ENCODE measurements around the gene MAPK7.
"Not testable (repeated sequence)": the region's sequence is repeated elsewhere in the genome, so short reads cannot be mapped to it uniquely, and the experiment has no call there.

MAPK7 gene

DNA sequence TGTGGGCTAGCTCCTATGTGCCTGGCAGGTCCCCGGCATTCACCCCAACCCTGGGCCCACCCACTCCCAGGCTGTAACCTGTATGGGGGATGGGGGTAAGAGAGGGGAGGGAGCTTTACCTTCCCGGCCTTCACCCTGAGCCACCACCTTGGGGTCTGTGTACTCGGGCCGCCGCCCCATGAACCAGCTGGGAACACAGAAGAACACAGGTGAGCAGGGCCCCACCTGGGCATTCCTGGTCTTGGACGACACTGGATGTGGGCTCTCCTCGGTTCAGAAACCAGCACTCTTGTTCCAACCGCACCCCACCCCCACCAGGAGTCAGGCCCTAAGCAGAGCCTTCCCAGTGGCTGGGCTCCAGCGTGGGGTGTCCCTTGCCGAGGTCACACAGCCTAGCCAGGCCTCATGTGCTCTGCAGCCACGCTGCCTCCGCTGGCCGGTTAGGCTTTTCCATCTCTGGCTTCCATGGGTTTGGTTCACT is 34.6 kb upstream of the MAPK7 start:
- no peak for DNase-seq

DNA sequence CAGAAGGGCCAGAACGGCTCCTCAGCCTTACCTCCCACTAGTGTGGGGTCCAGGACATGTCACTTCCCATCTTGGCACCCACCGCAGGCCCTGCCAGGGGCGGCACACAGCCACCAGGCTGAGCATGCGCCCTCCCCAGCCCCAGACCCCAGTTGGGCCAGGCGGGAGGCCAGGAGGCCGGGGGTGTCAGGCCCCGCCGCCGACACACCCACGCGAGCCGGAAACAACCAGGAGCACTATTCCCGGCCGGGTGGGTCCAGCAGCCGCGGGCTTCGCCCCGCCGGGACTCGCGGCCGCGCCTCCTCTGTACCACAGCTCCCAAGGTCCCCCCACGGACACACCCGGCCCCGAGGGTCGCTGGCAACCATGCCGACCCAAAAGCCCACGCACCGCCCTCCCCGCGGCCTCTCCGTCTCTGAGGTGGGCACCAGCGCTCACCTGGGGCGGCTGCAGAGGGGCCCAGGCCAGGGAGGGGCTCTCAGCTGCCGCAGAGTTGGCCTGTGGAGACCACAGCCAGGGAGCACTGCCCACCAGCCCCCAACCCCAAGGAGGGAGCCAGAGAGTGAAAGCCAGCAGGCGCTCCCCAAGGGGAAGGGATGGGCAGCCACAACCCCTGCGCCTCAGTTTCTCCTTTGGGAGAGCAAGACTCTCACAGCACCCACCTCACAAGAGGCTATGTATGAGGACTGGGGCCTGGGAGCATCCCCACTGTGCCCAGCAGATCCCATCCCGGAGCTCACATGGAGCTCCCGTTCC is 33.8 kb upstream of the MAPK7 start:
- no peak for DNase-seq

DNA sequence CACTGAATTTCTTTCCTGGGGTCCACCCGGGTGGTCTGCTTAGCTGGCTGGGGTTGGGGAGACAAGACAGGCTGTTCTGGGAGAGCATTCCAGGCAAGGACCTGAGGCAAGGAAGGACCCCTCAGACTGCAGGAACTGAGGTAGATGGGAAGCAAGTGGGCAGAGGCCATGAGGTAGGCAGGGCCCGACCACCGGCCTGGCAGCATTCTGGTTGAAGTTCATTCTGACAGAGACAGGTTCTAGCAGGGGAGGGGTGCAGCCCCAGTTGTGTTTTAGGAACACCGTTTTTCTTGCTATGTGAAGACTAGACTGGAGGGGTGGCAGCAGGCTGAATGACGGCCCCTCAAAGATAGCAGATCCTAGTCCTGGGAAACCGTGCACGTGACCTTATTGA is 33.2 kb upstream of the MAPK7 start:
- no peak for DNase-seq

DNA sequence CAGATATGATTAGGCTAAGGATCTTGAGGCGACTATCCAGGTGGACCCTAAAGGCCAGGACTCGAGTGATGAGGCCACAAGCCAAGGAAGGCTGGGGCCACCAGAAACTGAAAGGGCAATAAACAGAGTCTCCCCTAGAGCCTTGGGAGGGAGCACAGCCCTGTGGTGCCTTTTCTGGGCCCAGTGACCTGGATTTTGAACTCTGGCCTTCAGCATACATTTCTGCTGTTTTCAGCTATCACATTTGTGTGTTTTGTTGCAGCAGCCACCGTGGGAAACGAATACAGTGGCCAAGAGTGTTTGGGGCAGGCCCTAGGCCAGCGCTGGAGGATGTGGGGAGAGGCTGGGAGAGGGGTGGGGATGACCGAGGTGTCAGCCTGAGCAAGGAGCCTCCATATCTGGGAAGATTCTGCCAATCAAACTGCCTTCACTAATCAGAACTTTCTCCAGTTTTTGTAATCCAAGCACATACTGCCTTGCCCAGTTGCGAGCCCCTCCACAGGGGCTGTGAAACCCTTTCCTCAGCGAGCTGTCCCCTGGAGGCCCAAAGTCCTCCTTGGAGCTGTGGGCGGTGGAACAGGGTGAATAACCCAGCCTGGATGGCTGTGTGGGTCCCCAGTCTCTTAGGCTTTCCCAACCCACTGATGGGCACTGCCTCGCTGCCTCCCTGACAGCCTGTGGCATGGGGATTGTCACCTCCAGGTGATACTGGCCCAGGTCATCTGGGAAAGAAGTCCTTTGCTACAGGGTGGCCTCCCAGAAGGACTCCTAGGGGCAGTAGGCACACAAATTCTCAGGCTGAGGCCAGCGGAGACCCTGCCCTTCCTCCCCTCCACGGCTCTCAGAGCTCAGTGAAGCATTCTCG is 32.6 kb upstream of the MAPK7 start:
- DNase-seq = no peak

DNA sequence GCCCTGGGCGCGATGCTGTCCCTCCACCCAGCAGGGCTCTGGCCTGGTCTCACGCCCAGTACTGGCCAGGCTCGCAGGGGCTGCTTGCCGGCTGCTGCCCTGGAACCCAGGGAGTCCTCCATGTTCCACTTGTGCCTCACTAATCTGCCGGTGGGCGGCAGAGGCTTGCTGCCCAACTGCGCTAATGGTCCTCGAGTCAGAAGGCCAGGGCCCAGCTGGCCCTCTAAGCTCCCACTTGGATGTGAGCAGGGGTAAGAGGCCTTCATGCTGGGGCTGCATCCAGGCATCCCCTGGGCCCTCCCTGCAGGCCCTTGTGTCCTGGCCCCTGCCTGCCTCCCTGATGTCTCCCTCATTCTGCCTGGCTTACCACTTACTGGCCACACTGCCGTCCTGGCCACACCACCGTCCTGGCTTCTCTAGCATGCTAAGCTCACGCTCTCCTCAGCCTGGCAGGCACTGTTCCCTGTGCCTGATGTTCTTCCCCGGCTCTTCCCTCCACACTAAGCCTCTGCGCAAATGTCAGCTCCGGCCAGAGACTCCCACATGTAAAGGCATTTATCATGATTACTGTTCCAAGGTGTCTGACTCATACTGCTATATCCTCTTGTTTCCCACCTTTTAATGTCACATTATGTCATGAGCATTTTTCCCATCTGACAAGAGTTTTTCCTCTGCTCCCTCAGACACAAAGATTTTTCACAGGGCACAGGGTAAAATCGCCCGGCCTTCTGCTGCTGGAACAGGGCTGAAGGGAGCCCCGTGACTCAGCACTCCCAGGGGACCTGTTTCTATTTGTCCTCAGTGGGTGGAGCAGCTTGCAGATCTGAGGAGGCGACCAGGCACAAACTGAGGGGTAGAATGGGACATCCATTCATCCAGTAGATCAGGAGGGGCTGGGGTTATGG is 31.7 kb upstream of the MAPK7 start:
- DNase-seq = no peak

DNA sequence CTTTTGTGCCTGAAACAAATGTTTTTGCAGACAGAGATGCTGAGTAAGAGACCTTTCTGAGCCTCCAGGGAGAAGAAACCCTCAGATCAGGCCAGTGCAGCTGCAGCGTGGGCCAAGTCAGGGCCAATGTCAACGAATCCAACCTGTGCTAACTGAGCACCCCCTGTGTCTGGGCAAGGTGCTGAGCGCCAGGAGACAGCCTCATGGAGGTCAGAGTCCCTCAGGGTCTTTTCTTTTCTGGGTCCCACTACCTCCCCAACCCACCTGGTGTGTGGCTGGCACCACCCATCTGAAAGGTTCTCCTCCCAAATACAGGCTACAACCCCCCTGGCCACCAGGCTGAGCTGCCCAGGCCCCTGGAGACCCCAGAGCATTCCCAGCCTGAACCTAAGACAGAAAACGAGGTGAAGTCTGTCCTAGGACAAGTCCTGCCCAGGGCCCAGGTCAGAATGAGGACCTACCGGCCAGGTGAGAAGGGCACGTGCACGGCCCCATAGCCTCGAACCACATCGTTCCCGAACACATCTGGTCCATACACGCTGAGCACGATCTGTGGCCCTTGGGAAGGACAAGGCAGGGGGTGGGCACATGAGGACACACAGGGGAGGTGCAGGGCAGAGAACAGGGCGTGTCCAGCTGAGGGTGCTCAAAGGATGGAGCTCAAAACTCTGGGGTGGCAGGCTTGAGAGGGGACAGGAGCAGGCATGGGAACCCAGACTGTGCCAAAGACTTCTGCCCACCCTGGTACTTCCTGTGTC is 30.8 kb upstream of the MAPK7 start:
- no peak for DNase-seq

DNA sequence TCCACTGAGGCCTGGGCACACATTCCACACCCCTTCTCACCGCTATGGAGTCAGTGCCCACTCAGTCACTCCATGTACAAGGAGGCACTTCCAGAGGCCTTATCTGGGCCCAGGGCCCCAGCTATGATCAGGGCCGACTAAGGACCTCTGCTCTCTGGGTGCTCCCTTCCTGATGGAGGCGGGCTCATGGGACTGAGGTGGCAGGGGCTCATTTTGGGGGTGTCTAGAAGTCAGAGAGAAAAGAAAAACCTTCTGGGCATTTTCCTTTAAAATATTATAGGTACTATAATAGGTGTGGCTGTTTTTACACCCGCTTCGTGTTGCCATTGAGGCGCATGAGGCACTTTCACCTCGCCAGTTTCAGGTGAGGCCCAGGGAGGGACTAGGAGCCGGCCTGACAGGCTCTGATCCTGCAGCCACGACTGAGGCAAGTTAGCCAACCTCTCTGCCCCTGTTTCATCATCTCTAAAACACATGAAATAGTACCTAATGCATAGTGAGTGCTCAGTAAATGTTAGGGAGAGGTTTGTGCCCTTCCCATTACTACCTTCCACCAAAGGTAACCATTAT is 30.1 kb upstream of the MAPK7 start:
- no peak for DNase-seq

DNA sequence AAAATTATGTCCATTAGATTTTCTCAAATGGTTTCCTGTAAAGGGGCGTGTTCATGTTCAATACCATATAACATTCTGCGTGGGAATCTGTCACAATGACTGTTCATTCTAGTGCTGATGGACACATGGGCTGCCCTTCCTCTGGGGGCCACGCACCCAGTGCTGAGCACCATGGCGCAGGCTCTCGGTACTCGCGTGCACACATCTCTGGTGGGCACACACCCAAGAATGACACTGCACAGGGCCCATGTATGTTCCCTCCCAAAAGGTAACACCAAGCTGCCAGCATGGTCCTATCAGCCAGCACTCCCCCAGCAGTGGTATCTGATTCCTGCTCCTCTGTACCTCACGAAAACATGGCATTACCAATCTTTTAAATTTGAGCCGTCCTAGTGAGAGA is 29.5 kb upstream of the MAPK7 start:
- DNase-seq = no peak

DNA sequence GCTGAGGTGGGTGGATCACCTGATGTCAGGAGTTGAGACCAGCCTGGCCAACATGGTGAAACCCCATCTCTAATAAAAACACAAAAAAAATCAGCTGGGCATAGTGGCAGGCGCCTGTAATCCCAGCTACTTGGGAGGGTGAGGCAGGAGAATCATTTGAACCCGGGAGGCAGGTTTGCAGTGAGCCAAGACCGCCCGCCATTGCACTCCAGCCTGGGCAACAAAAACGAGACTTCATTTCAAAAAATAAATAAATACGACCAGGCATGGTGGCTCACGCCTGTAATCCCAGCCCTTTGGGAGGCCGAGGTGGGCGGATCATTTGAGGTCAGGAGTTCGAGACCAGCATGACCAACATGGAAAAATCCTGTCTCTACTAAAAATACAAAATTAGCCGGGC is 24.9 kb upstream of the MAPK7 start:
- DNase-seq = not testable (repeated sequence)

DNA sequence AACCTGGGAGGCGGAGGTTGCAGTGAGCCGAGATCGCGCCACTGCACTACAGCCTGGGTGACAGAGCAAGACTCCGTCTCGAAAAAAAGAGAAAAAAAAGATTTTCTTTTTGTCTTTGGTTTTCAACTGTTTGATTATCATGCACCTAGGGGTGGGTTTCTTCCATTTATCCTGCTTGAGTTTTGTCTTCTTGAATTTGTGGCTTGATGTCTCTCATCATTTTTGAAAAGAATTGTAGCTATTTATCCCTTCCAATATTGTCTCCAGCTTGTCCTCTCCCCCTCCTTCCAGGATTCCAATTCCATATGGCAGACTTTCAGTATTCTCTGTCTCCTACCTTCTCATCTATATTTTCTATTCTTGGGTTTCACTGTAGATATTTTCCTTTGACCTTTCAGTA is 23.6 kb upstream of the MAPK7 start:
- DNase-seq = no peak

DNA sequence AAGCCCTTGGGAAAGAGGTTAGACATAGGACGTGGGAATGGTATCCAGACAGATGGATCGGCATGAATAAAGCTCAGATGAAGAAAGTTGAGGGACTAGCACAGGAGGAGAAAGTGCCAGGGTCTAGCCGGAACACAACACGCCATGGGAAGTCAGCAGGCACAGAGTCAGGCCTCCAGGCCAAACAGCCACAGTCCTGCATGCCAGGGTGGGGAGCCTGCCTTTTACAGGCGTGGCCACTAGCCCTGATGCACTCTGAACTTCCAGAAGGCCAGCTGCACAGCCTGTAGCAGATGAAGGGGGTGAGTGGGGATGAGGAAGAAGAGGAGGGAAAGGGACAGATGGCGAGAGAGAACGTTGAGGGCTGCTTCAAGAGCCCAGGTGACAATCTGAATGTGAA is 20.9 kb upstream of the MAPK7 start:
- DNase-seq = no peak

DNA sequence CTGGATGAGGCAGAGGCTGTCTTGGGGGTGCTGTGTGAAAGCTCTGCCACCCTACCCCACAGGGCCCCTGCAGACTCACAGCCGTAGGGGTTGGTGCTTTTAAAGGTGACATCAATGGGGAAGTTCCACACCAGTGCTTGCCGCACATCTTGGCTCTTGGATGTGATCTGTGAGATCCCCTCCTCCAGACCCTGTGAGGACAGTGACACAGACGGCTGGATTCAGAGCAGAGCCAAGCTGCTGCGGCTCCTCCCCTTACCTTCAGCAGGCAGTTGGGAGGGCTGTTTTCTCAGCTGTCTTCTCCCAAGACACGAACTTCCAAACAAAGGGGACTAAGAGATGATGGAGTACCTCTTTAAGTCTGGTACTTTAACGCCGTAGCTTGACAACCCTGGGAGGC is 20.5 kb upstream of the MAPK7 start:
- no peak for DNase-seq

DNA sequence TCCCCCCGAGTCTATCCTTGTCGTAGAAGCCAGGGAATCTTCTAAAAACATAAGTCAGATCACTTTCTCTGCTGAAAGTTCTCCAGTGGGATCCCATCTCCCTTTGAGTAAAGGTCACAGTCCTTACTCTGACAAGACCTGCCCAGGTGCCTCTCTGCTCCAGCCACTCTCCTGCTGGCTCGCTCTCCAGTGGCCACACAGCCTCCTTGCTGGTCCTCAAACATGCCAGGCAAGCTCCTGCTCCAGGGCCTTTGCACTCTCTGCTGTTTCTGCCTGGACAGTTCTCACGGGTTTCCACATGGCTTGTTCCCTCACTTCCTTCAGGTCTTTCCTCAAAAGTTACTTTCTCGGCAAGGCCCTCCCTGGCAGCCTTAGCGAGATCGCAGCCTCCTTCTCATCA is 19.1 kb upstream of the MAPK7 start:
- no peak for DNase-seq

DNA sequence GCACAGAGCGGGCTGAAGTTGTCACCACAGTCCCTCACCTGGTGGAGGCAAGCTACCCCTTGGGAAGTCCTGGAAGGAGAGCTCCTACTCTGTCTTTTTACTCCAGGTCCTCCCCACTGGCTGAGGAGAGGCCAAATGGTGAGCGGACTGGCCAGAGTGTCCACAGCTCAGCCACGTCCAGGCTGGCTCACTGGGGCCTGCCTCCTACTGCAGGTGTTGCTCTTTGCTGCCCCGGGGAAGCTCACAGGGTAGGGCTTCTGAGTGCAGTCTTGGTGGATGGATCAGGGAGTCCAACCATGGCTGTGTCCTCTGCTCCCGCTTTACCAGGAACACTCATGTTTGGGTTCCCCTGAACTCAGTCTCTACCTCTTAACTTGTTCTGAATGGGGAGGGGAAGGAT is 18.4 kb upstream of the MAPK7 start:
- DNase-seq = no peak

DNA sequence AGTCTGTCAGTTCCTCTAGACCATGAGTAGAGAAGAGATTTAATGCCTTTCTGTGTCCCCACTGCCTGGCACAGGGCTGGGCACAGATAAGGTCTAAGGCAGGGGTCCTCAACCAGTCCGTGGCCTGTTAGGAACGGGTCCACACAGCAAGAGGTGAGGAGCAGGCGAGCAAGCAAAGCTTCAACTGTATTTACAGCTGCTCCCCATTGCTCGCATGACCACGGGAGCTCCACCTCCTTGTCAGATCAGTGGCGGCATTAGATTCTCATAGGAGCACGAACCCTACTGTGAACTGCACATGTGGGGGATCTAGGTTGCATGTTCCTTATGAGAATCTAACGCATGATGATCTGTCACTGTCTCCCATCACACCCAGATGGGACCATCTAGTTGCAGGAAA is 17.5 kb upstream of the MAPK7 start:
- DNase-seq = no peak

DNA sequence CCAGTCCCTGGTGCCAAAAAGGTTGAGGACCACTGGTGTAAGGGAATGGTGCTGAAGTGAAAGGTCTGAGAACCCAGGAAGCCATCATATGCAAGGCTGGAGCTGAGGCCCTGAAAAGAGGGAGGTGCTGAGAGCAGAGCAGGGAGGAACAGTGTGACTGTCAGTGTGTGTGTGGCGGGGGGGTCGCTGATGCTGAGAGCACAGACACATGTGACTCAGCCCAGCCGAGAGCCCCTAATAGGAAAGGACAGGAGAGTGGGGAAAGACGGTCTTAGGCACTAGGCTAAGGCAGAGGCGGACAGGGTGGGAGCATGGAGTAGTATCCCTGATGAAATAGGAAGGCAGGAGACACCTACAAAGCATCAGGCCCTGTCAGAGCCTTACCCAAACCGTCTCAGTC is 17.0 kb upstream of the MAPK7 start:
- DNase-seq = no peak

DNA sequence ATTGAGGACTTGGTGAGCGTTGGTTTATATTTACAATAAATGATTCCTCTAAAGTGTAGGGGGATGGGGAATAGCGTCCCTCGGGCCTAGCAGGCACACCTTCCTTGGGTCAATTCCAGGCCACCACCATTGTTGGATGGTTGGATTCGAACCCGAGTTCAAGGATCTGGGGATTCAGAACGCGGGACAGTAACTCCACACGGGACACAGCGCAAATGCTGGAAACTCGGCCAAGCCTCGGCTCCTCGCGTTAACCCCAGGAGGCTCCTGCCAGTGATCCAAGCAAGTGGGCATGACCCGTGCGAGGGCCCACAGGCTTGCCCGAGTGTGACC is 16.4 kb upstream of the MAPK7 start:
- no peak for DNase-seq

DNA sequence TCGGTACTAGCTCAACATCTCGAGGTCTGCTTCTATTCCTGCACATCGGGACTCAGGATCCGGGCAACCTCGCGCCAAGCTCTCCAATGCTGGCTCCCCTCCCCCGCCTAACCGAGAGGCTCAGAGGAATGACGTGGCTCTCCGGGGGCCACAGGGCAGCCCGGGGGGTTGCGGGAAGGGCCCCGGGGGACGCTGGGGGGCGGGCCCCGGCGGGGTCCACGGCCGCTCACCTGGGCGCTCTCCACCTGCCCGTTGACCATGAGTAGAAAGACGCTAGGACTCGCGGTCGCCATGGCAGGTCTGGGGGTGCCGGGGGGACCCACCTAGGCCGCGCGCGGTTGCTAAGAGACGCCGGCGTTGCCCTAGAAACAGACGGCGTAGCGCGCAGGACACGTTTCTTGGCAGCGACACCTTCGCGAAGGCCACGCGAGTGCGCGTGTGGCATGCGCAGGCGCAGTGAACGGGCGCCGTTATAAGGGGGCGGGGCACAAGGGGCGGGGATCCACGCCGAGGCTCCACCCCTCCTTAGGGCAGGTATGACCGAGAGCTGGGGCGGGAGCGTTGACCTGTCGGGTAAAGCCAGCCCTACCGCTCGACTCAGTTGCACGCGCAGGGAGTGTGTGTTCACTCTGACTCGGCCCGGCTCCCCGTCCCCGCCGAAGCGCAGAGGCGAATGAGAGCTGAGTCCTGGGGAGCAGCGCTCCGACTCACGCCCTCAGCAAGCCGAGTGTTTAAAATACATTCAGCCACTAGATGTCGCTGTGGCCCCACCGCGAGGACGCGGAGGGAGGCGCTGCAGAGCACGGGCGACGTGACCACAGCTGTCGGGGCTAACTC is 15.8 kb upstream of the MAPK7 start, which contains the start of gene B9D1:
Gene B9D1 (minus strand): TSS at position 447 of the 837 bp plus-strand sequence. CDS start 154 bp downstream, at position 293.
- peak; percentile 93 for DNase-seq

DNA sequence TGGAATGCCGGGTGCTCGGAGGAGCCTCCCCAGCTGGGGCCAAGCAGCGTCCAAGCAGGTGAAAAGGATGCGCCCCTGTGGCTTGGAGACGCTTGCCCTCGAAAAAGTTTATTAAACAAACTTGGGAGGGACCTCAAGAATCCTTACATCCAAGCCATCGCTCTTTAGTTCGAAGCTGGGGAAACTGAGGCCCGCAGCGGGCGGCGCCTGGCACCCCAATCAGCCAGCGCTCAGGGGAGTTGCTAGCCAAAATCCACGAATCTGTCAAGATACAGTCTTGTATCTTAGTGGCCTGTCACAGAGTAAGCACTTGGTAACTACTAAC is 15.2 kb upstream of the MAPK7 start:
- no peak for DNase-seq

DNA sequence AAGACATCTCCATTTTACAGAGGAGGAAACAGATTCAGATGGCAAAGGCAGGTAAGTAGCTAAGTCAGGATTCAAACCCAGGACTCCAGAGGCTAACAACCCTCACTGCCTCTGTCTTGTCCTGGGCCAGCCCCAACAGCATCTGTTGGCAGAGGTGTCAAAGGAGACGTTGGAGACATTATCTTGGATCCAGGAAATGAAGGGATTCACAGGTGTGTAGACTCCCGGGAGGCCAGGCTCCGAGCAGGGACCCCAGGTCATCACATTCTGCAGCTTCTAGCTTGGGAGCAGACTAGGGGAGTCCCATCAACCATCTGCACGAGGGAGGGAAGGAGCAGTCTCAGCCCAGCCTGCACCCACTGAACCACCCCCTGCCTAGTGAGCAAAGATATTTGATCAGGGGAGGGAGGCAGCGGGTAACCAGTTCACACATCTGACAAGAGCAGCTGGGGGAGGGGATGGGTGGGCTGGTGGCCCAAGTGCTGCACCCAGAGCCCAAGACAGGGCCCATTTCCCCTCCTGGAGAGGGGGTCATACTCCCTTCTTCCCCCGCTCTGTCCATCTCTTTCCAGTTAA is 14.8 kb upstream of the MAPK7 start:
- no peak for DNase-seq

All from activated CD4-positive, alpha-beta T cell treated with anti-CD3 and anti-CD28 coated beads, Interleukin-2, Interleukin-6, amounts not matched to agents 100 ng/mL and 50 ng/mL, durations not matched to agents 16 hours and 8 hours (primary cell).